Effector CD4-positive, alpha-beta T cell (primary cell): ENCODE results near the gene FAHD1.
"Not testable (repeated sequence)": the region's sequence is repeated elsewhere in the genome, so short reads cannot be mapped to it uniquely, and the experiment has no call there.

Source experiments
- DNase-seq: peaks from one replicate; pipeline ENCODE4 v3.0.0-alpha.2; 2020

Gene FAHD1

GRCh38 chr16:1789643-1790045, 37.4 kb upstream of the FAHD1 start:
- DNase-seq = no peak

GRCh38 chr16:1790261-1790610, 36.8 kb upstream of the FAHD1 start:
- no peak for DNase-seq

GRCh38 chr16:1790611-1791255, 36.3 kb upstream of the FAHD1 start:
- no peak for DNase-seq

- DNase-seq = no peak
These were observed 35.6 kb upstream of the FAHD1 start for GRCh38 chr16:1791256-1791942.

- no peak for DNase-seq
These were observed 34.8 kb upstream of the FAHD1 start for GRCh38 chr16:1791943-1792812.

- no peak for DNase-seq
These were observed 34.0 kb upstream of the FAHD1 start for GRCh38 chr16:1792836-1793577.

GRCh38 chr16:1793578-1794220, 33.3 kb upstream of the FAHD1 start, which contains the start of gene IGFALS:
Gene IGFALS, minus strand, starts transcription at chr16:1793705. Its CDS starts 53 bp downstream, at chr16:1793652.
- no peak for DNase-seq

- DNase-seq = no peak
These were observed 32.7 kb upstream of the FAHD1 start for GRCh38 chr16:1794221-1794871.

- DNase-seq = no peak
These were observed 31.9 kb upstream of the FAHD1 start for GRCh38 chr16:1794908-1795666.

- not testable (repeated sequence) for DNase-seq
These were observed 27.7 kb upstream of the FAHD1 start for GRCh38 chr16:1799263-1799662.

GRCh38 chr16:1800701-1801100, 26.3 kb upstream of the FAHD1 start:
- no peak for DNase-seq

- DNase-seq = no peak
These were observed 19.4 kb upstream of the FAHD1 start for GRCh38 chr16:1807626-1808025.

- no peak for DNase-seq
These were observed 18.3 kb upstream of the FAHD1 start for GRCh38 chr16:1808691-1809090.

GRCh38 chr16:1809281-1809801, 17.7 kb upstream of the FAHD1 start:
- DNase-seq = no peak

- no peak for DNase-seq
These were observed 16.9 kb upstream of the FAHD1 start for GRCh38 chr16:1810106-1810505.

- no peak for DNase-seq
These were observed 16.5 kb upstream of the FAHD1 start for GRCh38 chr16:1810536-1810935.

- DNase-seq = peak; percentile 30
These were observed 14.3 kb upstream of the FAHD1 start for GRCh38 chr16:1812732-1813163.

GRCh38 chr16:1815461-1815860, 11.5 kb upstream of the FAHD1 start:
- no peak for DNase-seq

GRCh38 chr16:1816396-1817275, 10.4 kb upstream of the FAHD1 start:
- DNase-seq = no peak

GRCh38 chr16:1817276-1817589, 9.8 kb upstream of the FAHD1 start:
- DNase-seq = no peak
